Hepatocyte (in vitro differentiated cells): ENCODE measurements around the gene SNCB.

Experiments used
- EZH2 ChIP-seq: fragments of 200-600 bp; sonication (generic); IDR thresholded peaks from 2 replicates; pipeline ENCODE4 v1.6.1; 2016; ENCODE audit warnings: antibody characterized with exemption, mild to moderate bottlenecking, borderline replicate concordance
- EZH2phosphoT487 ChIP-seq: fragments of 200-600 bp; sonication (generic); IDR thresholded peaks from one replicate; pipeline ENCODE4 v1.6.1; 2018; ENCODE audit warnings: antibody characterized with exemption, mild to moderate bottlenecking, low read depth, moderate library complexity; ENCODE audit not compliant: unreplicated experiment, severe bottlenecking
- TF ChIP-seq, protein P1 (sequence below): fragments of 200-600 bp; sonication (generic); IDR thresholded peaks from 2 replicates; pipeline ENCODE4 v1.5.1; 2016; ENCODE audit warnings: antibody characterized with exemption, mild to moderate bottlenecking; ENCODE audit not compliant: poor library complexity

DNA sequence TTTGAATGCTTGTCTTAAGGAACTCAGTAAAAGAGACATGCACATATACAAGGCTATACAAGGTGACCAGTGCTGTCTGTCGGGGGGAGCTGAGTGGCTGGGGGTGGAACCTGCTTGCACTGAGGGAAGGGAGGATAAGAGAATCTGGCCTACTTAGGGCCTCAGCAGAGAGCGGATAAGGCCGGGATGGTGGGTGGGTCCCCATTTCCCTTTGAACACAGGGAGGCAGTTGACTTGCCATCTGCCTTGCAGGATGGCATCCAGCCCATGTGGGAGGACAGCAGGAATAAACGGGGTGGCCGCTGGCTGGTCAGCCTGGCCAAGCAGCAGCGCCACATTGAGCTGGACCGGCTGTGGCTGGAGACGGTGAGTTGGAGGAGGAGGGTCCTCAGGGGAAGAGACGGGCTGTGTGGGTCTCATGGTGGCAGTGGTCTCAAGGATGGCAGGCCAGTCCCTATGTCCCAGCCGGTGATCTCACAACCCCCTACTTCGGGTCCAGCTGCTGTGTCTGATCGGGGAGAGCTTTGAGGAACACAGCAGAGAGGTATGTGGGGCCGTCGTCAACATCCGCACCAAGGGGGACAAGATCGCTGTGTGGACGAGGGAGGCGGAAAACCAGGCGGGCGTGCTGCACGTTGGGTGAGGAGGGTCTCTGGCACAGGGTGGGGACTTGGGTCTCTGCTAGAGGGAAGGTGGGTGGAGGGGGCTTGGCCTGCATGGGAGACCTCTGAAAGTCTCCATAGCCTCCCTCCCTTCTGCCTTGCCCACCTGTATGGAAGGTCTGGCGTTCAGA lies 14.7 kb upstream of the SNCB start:
- TF ChIP-seq, protein P1, sequence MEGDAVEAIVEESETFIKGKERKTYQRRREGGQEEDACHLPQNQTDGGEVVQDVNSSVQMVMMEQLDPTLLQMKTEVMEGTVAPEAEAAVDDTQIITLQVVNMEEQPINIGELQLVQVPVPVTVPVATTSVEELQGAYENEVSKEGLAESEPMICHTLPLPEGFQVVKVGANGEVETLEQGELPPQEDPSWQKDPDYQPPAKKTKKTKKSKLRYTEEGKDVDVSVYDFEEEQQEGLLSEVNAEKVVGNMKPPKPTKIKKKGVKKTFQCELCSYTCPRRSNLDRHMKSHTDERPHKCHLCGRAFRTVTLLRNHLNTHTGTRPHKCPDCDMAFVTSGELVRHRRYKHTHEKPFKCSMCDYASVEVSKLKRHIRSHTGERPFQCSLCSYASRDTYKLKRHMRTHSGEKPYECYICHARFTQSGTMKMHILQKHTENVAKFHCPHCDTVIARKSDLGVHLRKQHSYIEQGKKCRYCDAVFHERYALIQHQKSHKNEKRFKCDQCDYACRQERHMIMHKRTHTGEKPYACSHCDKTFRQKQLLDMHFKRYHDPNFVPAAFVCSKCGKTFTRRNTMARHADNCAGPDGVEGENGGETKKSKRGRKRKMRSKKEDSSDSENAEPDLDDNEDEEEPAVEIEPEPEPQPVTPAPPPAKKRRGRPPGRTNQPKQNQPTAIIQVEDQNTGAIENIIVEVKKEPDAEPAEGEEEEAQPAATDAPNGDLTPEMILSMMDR, result no peak
- TF ChIP-seq EZH2 (no peak), EZH2phosphoT487 (no peak)
